ENCODE results near the gene NPAS4. TPM values are rescaled to one million over a fixed set of nuclear protein-coding genes. Genes with fewer than 3 reads are reported as not detected.

The NPAS4 gene
- total and polyA plus RNA-seq, 9 of the 15 experiments (the other 6 are each of a cell fraction or from before 2014, with no cell fraction given): not detected

GRCh38 chr11:66438504-66439466 lies 17.9 kb downstream of the NPAS4 start, which contains the start of gene MRPL11 (continued):
- TF ChIP-seq YBX1 (IDR thresholded peaks at IDR 0.05): no peak
- TF ChIP-seq ZBTB40 (IDR thresholded peaks at IDR 0.05): peak; percentile 58
- no peak for TF ChIP-seq ZBTB40 (CRISPR knock-in tag; IDR thresholded peaks at IDR 0.05)
- TF ChIP-seq ELF1 (tag; IDR thresholded peaks at IDR 0.05): peak; percentile 34; the same call in 1 of the 2 replicates
- peak; percentile 85 for TF ChIP-seq TAF9B (IDR thresholded peaks at IDR 0.05; ENCODE audit: partially characterized antibody)
- 0 out of 2 replicates have a peak, but pooled peaks have one; percentile 26 for TF ChIP-seq CC2D1A (IDR thresholded peaks at IDR 0.05)
- TF ChIP-seq NEUROD1 (IDR thresholded peaks at IDR 0.05; ENCODE audit: borderline replicate concordance, low read depth, low read length, partially characterized antibody): peak; percentile 78
- TF ChIP-seq L3MBTL2 (IDR thresholded peaks at IDR 0.05): peak; percentile 23; the same call in 1 of the 2 replicates
- 0 out of 2 replicates have a peak, but pooled peaks have one; percentile 55 for TF ChIP-seq ZNF511 (CRISPR knock-in tag; IDR thresholded peaks at IDR 0.05)
- TF ChIP-seq SIX5 (IDR thresholded peaks at IDR 0.05; ENCODE audit: borderline replicate concordance in 1 of 2, insufficient read depth in 1 of 2, low read depth in 1 of 2, low read length in 2 of 2): peak; percentile 74 to 90; a peak in 3 of 4 replicates
- TF ChIP-seq JUN (IDR thresholded peaks at IDR 0.05; ENCODE audit: borderline replicate concordance, low read depth, low read length): peak; percentile 13; the same call in 1 of the 2 replicates
- TF ChIP-seq JUN (CRISPR knock-in tag; IDR thresholded peaks at IDR 0.05; ENCODE audit: borderline replicate concordance): no peak; the same call in 1 of the 2 replicates
- 0 out of 2 replicates have a peak, but pooled peaks have one; percentile 77 for TF ChIP-seq ZBTB43 (CRISPR knock-in tag; IDR thresholded peaks at IDR 0.05)
